Endodermal cell (in vitro differentiated cells): ENCODE results near the gene XXYLT1. TPM values are rescaled to one million over a fixed set of nuclear protein-coding genes. Genes with fewer than 3 reads are reported as not detected.
A peak's percentile ranks its signal among the peaks of the same experiment; 100 is the strongest.

ENCODE experiments used
- DNase-seq: peaks from one replicate; pipeline ENCODE4 v3.0.0-alpha.2; 2017
- H3K27ac ChIP-seq: 2 replicates; pipeline ENCODE4 v1.5.1; 2013; ENCODE audit warnings: mild to moderate bottlenecking, low read depth, low read length, moderate library complexity
- H3K27me3 ChIP-seq: 2 replicates; pipeline ENCODE4 v1.6.1; 2013; ENCODE audit warnings: mild to moderate bottlenecking, low read length, moderate library complexity; ENCODE audit not compliant: insufficient read depth, control insufficient read depth, poor library complexity, severe bottlenecking
- H3K36me3 ChIP-seq: 2 replicates; pipeline ENCODE4 v1.7.0; 2013; ENCODE audit warnings: mild to moderate bottlenecking, low read length, moderate library complexity; ENCODE audit not compliant: control insufficient read depth, insufficient read depth
- H3K4me1 ChIP-seq: one replicate; pipeline ENCODE4 v1.7.0; 2013; ENCODE audit warnings: low read length; ENCODE audit not compliant: control insufficient read depth, insufficient read depth
- H3K4me3 ChIP-seq: 2 replicates; pipeline ENCODE4 v1.5.1; 2013; ENCODE audit warnings: mild to moderate bottlenecking, low read length, moderate library complexity
- H3K9ac ChIP-seq: 2 replicates; pipeline ENCODE4 v1.6.1; 2013; ENCODE audit warnings: mild to moderate bottlenecking, low read length, moderate library complexity; ENCODE audit not compliant: poor library complexity, severe bottlenecking; ENCODE audit errors: extremely low read depth
- H3K9me3 ChIP-seq: 2 replicates; pipeline ENCODE4 v1.6.1; 2013; ENCODE audit warnings: mild to moderate bottlenecking, low read length, moderate library complexity; ENCODE audit not compliant: control insufficient read depth
- H3K27ac Mint-ChIP-seq: 2 replicates; pipeline ENCODE4 v1.8.0; 2020; ENCODE audit warnings: mixed read lengths
- H3K27me3 Mint-ChIP-seq: 2 replicates; pipeline ENCODE4 v1.8.0; 2021; ENCODE audit warnings: mild to moderate bottlenecking, mixed read lengths; ENCODE audit not compliant: insufficient read depth
- H3K36me3 Mint-ChIP-seq: 2 replicates; pipeline ENCODE4 v1.8.0; 2020; ENCODE audit warnings: low read depth, mixed read lengths
- H3K4me1 Mint-ChIP-seq: 2 replicates; pipeline ENCODE4 v1.8.0; 2020; ENCODE audit warnings: mixed read lengths
- H3K4me3 Mint-ChIP-seq: 2 replicates; pipeline ENCODE4 v1.8.0; 2020; ENCODE audit warnings: mild to moderate bottlenecking, moderate library complexity, mixed read lengths
- H3K9me3 Mint-ChIP-seq: 2 replicates; pipeline ENCODE4 v1.8.0; 2020; ENCODE audit warnings: mild to moderate bottlenecking, mixed read lengths
- WGBS, 2 experiments: methylation state at CpG; one replicate each; pipeline versions ENCODE4 v1.1.5 to v1.1.7; 2013; ENCODE audit warnings: missing lambda C conversion rate in 2 of 2, mixed read lengths in 1 of 2; ENCODE audit not compliant: insufficient coverage in 1 of 2, insufficient read length in 1 of 2; 5-methylcytosine and 5-hydroxymethylcytosine counted together
- total RNA-seq, 2 donors: library from RNA; stranded (reverse); fragmentation: NEBNext Ultra II Directional in 1 of 2; extraction: Animal tissue kit (Norgen Biotek cat#: 25700) in 1 of 2; gene quantifications; 2 replicates in 1 of 2; 3 replicates in 1 of 2; pipeline ENCODE4 v1.2.1, GENCODE V29; 2021
- TF ChIP-seq, protein P1 (sequence below): fragments of 200-600 bp; sonication (generic); conservative IDR thresholded peaks from 2 replicates; pipeline ENCODE4 v1.5.0; 2021; ENCODE audit warnings: antibody characterized with exemption, mild to moderate bottlenecking

XXYLT1 gene
- total RNA-seq, 2 donors from 2014 or later: 35.5 to 38.3 TPM

DNA sequence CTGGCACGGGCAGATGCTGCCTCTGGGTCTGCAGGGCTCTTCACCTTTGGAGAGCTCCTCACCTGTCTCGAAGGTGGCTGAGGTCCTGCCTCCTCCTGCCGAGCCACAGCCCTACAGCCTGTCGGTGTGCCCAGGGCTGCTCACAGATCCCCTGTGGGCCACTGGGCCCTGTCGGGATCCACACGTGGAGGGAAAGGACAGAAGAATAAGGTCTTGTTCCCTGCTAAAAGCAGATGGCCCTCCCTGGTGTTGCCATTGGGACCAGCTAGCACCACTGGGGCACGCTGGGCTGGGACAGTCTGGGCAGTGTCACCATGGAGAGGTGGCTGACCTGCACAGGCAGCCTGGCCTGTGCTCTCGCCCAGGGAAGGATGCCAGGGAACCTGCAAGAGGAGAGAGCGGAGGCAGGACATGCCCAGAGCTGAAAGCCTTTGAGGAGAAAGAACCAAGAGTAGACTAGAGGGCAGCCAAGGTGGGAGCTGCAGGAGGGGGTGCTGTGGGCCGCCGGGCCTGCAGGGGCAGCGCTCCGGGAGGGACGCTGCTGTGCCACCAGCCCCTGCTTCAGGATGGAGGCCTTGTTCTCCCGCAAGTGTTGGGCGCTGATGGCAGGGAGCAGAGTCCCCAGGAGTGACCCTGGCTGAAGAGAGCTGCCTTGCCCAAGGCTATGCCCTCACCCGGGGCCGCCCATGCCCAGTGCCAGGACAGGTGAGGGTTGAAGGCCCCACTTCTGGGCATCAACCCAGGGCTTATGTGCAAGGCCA, 210.2 kb downstream of the XXYLT1 start:
- Histone ChIP-seq H3K9me3 (no peaks in the 10 kb centered on the region), H3K9ac (no peak overlapping the region), H3K4me3 (no peak overlapping the region), H3K27ac (no peak overlapping the region), H3K36me3 (no peaks in the 10 kb centered on the region), H3K27me3 (no peaks in the 10 kb centered on the region), H3K4me1 (no peaks in the 10 kb centered on the region)
- Mint-ChIP-seq H3K9me3 (peaks cover 2% of the 10 kb centered on the region), H3K27me3 (peaks cover 3% of the 10 kb centered on the region), H3K4me1 (peaks cover 13% of the 10 kb centered on the region), H3K27ac (no peak overlapping the region), H3K36me3 (peaks cover 9% of the 10 kb centered on the region), H3K4me3 (no peak overlapping the region)
- TF ChIP-seq, protein P1, sequence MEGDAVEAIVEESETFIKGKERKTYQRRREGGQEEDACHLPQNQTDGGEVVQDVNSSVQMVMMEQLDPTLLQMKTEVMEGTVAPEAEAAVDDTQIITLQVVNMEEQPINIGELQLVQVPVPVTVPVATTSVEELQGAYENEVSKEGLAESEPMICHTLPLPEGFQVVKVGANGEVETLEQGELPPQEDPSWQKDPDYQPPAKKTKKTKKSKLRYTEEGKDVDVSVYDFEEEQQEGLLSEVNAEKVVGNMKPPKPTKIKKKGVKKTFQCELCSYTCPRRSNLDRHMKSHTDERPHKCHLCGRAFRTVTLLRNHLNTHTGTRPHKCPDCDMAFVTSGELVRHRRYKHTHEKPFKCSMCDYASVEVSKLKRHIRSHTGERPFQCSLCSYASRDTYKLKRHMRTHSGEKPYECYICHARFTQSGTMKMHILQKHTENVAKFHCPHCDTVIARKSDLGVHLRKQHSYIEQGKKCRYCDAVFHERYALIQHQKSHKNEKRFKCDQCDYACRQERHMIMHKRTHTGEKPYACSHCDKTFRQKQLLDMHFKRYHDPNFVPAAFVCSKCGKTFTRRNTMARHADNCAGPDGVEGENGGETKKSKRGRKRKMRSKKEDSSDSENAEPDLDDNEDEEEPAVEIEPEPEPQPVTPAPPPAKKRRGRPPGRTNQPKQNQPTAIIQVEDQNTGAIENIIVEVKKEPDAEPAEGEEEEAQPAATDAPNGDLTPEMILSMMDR: peak; percentile 53
- WGBS, 2 experiments: 91 to 93% methylated on average over 14 to 18 of the region's 18 CpGs
- no peak for DNase-seq

DNA sequence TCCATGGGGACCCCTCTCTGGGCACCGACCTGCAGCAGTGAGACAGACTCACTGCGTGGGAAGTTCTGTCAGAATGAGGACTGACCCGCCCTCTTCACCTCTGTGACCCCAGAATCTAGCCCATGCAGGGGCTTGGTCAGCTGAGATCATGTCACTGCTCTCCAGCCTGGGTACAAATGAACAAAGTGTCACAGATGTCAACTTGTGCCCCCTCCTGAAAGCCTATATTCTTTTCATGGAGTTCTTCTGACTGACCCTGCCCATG, 210.8 kb downstream of the XXYLT1 start:
- no peak overlapping the region for H3K4me3 ChIP-seq
- Mint-ChIP-seq H3K27me3 (peaks cover 3% of the 10 kb centered on the region), H3K9me3 (peaks cover 2% of the 10 kb centered on the region), H3K27ac (no peak overlapping the region), H3K36me3 (peaks cover 5% of the 10 kb centered on the region), H3K4me3 (no peak overlapping the region), H3K4me1 (peaks cover 13% of the 10 kb centered on the region)
- H3K4me1 ChIP-seq: no peaks in the 10 kb centered on the region
- H3K9me3 ChIP-seq: no peaks in the 10 kb centered on the region
- H3K27me3 ChIP-seq: no peaks in the 10 kb centered on the region
- H3K9ac ChIP-seq: no peak overlapping the region
- DNase-seq: no peak
- no peak overlapping the region for H3K27ac ChIP-seq
- H3K36me3 ChIP-seq: no peaks in the 10 kb centered on the region
- TF ChIP-seq, protein P1: no peak
- WGBS, 2 experiments: 88 to 100% methylated on average over 1 to 3 of the region's 3 CpGs

DNA sequence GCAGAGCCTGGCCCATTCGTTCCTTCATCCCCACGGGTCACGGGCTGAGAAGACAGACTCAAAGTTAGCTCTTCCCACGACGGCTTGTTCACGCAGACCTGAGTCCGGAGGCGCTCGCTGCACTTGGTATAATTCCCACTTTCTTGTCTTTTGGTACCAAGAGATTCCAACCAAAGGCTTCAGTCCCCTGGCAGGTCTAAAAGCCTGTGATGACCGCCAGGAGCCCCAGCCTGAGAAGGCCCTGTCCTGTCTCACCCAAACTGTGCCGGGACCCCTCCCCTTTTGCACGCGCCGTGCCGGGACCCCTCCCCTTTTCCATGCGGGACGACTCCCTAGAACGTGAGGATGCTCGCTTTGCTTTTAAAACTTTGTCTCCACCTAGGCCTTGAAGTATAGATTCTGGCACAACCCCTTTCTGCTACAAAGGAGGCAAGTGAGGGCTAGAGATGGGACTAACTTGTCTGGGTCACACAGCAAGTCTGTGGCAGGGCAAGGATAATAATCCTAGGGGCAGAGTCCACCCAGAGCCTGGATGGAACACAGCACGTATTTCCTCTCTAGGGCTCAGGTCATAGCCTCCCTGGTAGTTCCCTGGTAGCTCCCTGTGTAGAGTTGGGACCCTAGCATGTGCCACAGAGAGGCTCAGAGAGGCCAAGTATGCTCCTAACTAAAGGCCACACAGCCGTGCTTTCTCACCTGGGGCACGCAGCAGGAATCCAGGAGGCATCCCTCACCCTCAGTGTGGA, 211.3 kb downstream of the XXYLT1 start:
- DNase-seq: no peak
- Histone ChIP-seq H3K27me3 (no peaks in the 10 kb centered on the region), H3K9ac (no peak overlapping the region), H3K4me3 (no peak overlapping the region), H3K36me3 (no peaks in the 10 kb centered on the region), H3K4me1 (no peaks in the 10 kb centered on the region), H3K27ac (no peak overlapping the region), H3K9me3 (no peaks in the 10 kb centered on the region)
- Mint-ChIP-seq H3K27ac (no peak overlapping the region), H3K4me3 (no peak overlapping the region), H3K27me3 (peaks cover 3% of the 10 kb centered on the region), H3K4me1 (peaks cover 13% of the 10 kb centered on the region), H3K9me3 (no peaks in the 10 kb centered on the region), H3K36me3 (no peaks in the 10 kb centered on the region)
- 82 to 91% methylated on average over 11 to 22 of the region's 22 CpGs for WGBS, 2 experiments
- TF ChIP-seq, protein P1: no peak
